HG03139 (cell line): ENCODE results near the gene MAP7D2.
A peak's percentile ranks its signal among the peaks of the same experiment; 100 is the strongest.
"Not testable (repeated sequence)": the region's sequence is repeated elsewhere in the genome, so short reads cannot be mapped to it uniquely, and the experiment has no call there.

Experiments
- ATAC-seq: cut with Tn5 transposase; IDR thresholded peaks from one replicate; pipeline ENCODE4 v1.9.1; 2021; ENCODE audit not compliant: unreplicated experiment

MAP7D2 gene

GRCh38 chrX:20116577-20117240 is at the start of gene MAP7D2:
Gene MAP7D2, minus strand, starts transcription at chrX:20116907. Its CDS starts 28 bp downstream, at chrX:20116879.
- ATAC-seq = no peak

- not testable (repeated sequence) for ATAC-seq
Measured at GRCh38 chrX:20162516-20162915, 45.8 kb upstream of the MAP7D2 start.

GRCh38 chrX:20159797-20160385 is 43.2 kb upstream of the MAP7D2 start:
- no peak for ATAC-seq

GRCh38 chrX:20151689-20152088 is 35.0 kb upstream of the MAP7D2 start:
- no peak for ATAC-seq

GRCh38 chrX:20149326-20149725 is 32.6 kb upstream of the MAP7D2 start:
- no peak for ATAC-seq

- ATAC-seq = no peak
Measured at GRCh38 chrX:20147561-20147960, 30.9 kb upstream of the MAP7D2 start.

GRCh38 chrX:20144491-20144890 is 27.8 kb upstream of the MAP7D2 start:
- no peak for ATAC-seq

- ATAC-seq = no peak
Measured at GRCh38 chrX:20143561-20143960, 26.9 kb upstream of the MAP7D2 start.

- no peak for ATAC-seq
Measured at GRCh38 chrX:20143111-20143510, 26.4 kb upstream of the MAP7D2 start.

GRCh38 chrX:20141281-20142220 is 24.8 kb upstream of the MAP7D2 start, which contains the start of gene EIF1AX:
Gene EIF1AX, minus strand, starts transcription at chrX:20141838. Its CDS starts 198 bp downstream, at chrX:20141640.
- peak; percentile 97 for ATAC-seq

- no peak for ATAC-seq
Measured at GRCh38 chrX:20140420-20140819, 23.7 kb upstream of the MAP7D2 start.

GRCh38 chrX:20139966-20140365 is 23.3 kb upstream of the MAP7D2 start:
- ATAC-seq = no peak

- ATAC-seq = no peak
Measured at GRCh38 chrX:20135944-20136343, 19.2 kb upstream of the MAP7D2 start.

- ATAC-seq = no peak
Measured at GRCh38 chrX:20132666-20133065, 16.0 kb upstream of the MAP7D2 start.

- no peak for ATAC-seq
Measured at GRCh38 chrX:20130357-20130756, 13.7 kb upstream of the MAP7D2 start.

- no peak for ATAC-seq
Measured at GRCh38 chrX:20129547-20129946, 12.8 kb upstream of the MAP7D2 start.

GRCh38 chrX:20128670-20129069 is 12.0 kb upstream of the MAP7D2 start:
- no peak for ATAC-seq

- not testable (repeated sequence) for ATAC-seq
Measured at GRCh38 chrX:20127440-20127839, 10.7 kb upstream of the MAP7D2 start.

- not testable (repeated sequence) for ATAC-seq
Measured at GRCh38 chrX:20126833-20127232, 10.1 kb upstream of the MAP7D2 start.

- no peak for ATAC-seq
Measured at GRCh38 chrX:20124964-20125363, 8.3 kb upstream of the MAP7D2 start.

GRCh38 chrX:20118065-20118824 is 1.5 kb upstream of the MAP7D2 start:
- no peak for ATAC-seq
